Activated CD8-positive, alpha-beta T cell treated with anti-CD3 and anti-CD28 coated beads, Interleukin-2, amount 10 ng/mL, durations not matched to agents 7 days and 5 days (primary cell): ENCODE data around the gene EYS. TPM values are rescaled to one million over a fixed set of nuclear protein-coding genes. Genes with fewer than 3 reads are reported as not detected.

Experiments used
- ATAC-seq: fragments of 150-1000 bp; cut with Tn5 transposase; one replicate; pipeline ENCODE4 v1.10.0; 2021; ENCODE audit warnings: moderate library complexity
- CTCF ChIA-PET: fragments of 350-600 bp; sonication (Branson Sonifier 250); formaldehyde crosslinking; loops from one replicate; lab custom pipeline; 2021; ENCODE audit warnings: antibody characterized with exemption; lab: Charles Lee
- POLR2A ChIA-PET: fragments of 350-600 bp; sonication (Branson Sonifier 250); formaldehyde crosslinking; loops from one replicate; lab custom pipeline; 2021; ENCODE audit warnings: antibody characterized with exemption; lab: Charles Lee
- DNase-seq: peaks from one replicate; pipeline ENCODE4 v3.0.0-alpha.2; 2020
- H3K27ac Mint-ChIP-seq: one replicate; pipeline ENCODE4 v1.8.0; 2021; ENCODE audit warnings: mild to moderate bottlenecking, mixed read lengths
- H3K27me3 Mint-ChIP-seq: one replicate; pipeline ENCODE4 v1.8.0; 2021; ENCODE audit warnings: low read depth, mixed read lengths
- H3K36me3 Mint-ChIP-seq: one replicate; pipeline ENCODE4 v1.8.0; 2021; ENCODE audit warnings: low read depth, mixed read lengths
- H3K4me1 Mint-ChIP-seq: one replicate; pipeline ENCODE4 v1.8.0; 2021; ENCODE audit warnings: low read depth, mixed read lengths
- H3K4me3 Mint-ChIP-seq: one replicate; pipeline ENCODE4 v1.8.0; 2021; ENCODE audit warnings: mild to moderate bottlenecking, mixed read lengths
- H3K9me3 Mint-ChIP-seq: one replicate; pipeline ENCODE4 v1.8.0; 2022; ENCODE audit warnings: mixed read lengths; ENCODE audit not compliant: insufficient read depth
- total RNA-seq, 2 experiments: library from RNA; stranded (reverse); gene quantifications; one replicate each; pipeline ENCODE4 v1.2.3, GENCODE V29; 2021

Gene EYS
- total RNA-seq, 2 experiments from 2014 or later: not detected

GRCh38 chr6:65189236-65189881 lies 517.7 kb downstream of the EYS start:
- H3K4me1 Mint-ChIP-seq: no peaks in the 10 kb centered on the region
- H3K4me3 Mint-ChIP-seq: no peak overlapping the region
- H3K9me3 Mint-ChIP-seq: peaks cover 7% of the 10 kb centered on the region
- no peak overlapping the region for H3K27ac Mint-ChIP-seq
- POLR2A ChIA-PET: no interaction called here
- H3K27me3 Mint-ChIP-seq: no peaks in the 10 kb centered on the region
- no peak for DNase-seq
- CTCF ChIA-PET: no interaction called here
- no peak for ATAC-seq
- H3K36me3 Mint-ChIP-seq: no peaks in the 10 kb centered on the region

GRCh38 chr6:65186826-65187225 lies 520.2 kb downstream of the EYS start:
- POLR2A ChIA-PET: no interaction called here
- Mint-ChIP-seq H3K27ac (no peak overlapping the region), H3K4me1 (no peaks in the 10 kb centered on the region), H3K36me3 (no peaks in the 10 kb centered on the region), H3K4me3 (no peak overlapping the region), H3K27me3 (no peaks in the 10 kb centered on the region), H3K9me3 (no peaks in the 10 kb centered on the region)
- CTCF ChIA-PET: no interaction called here
- ATAC-seq: no peak
- no peak for DNase-seq

DNA sequence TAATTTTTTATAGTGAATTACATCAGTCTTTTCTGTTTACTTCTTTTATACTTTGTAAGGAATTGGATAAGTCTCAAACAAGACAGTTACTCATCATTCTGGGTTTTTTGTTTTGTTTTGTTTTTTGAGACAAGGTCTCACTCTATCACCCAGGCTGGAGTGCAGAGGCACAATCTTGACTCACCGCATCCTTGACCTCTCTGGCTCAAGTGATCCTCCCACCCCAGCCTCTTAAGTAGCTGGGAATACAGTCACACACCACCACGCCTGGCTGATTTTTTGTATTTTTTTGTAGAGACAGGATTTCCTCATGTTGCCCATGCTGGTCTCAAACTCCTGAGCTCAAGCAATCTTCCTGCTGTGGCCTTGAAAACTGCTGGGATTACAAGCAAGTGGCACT lies 524.3 kb downstream of the EYS start:
- no peaks in the 10 kb centered on the region for H3K4me1 Mint-ChIP-seq
- DNase-seq: no peak
- H3K36me3 Mint-ChIP-seq: no peaks in the 10 kb centered on the region
- H3K9me3 Mint-ChIP-seq: peaks cover 9% of the 10 kb centered on the region
- H3K27ac Mint-ChIP-seq: no peak overlapping the region
- ATAC-seq: no peak
- ChIA-PET POLR2A (no interaction called here), CTCF (no interaction called here)
- H3K27me3 Mint-ChIP-seq: no peaks in the 10 kb centered on the region
- H3K4me3 Mint-ChIP-seq: no peak overlapping the region

- ATAC-seq: no peak
- no peaks in the 10 kb centered on the region for H3K36me3 Mint-ChIP-seq
- H3K9me3 Mint-ChIP-seq: no peaks in the 10 kb centered on the region
- no peak overlapping the region for H3K27ac Mint-ChIP-seq
- H3K27me3 Mint-ChIP-seq: no peaks in the 10 kb centered on the region
- no peak for DNase-seq
- CTCF ChIA-PET: no interaction called here
- POLR2A ChIA-PET: no interaction called here
- no peak overlapping the region for H3K4me3 Mint-ChIP-seq
- H3K4me1 Mint-ChIP-seq: no peaks in the 10 kb centered on the region
These were observed 536.8 kb downstream of the EYS start for GRCh38 chr6:65170273-65170672.

- Mint-ChIP-seq H3K9me3 (peaks cover 11% of the 10 kb centered on the region), H3K27me3 (no peaks in the 10 kb centered on the region), H3K4me1 (no peaks in the 10 kb centered on the region), H3K36me3 (no peaks in the 10 kb centered on the region), H3K27ac (no peak overlapping the region), H3K4me3 (no peak overlapping the region)
- ChIA-PET CTCF (no interaction called here), POLR2A (no interaction called here)
- DNase-seq (no peak), ATAC-seq (no peak)
These were observed 545.4 kb downstream of the EYS start for GRCh38 chr6:65161661-65162060.

DNA sequence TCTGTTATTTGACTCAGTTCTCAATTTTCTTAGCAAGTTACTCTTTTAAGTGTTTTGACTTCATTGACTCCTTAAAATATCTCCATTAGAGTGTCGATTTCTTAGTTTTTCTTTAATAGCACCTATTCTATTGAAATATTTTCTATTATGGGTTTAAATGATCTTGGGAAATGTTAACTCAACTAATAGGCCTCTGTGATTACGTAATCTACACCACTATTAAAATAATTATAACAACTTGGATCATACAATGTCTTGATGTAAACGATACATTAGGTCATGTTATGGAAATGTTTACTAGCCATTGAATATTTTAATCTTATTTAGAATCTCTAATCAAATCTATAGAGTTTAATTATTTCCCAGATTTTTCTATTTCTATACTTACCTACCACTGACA lies 550.0 kb downstream of the EYS start:
- no peaks in the 10 kb centered on the region for H3K36me3 Mint-ChIP-seq
- ChIA-PET CTCF (no interaction called here), POLR2A (no interaction called here)
- no peak overlapping the region for H3K27ac Mint-ChIP-seq
- peaks cover 4% of the 10 kb centered on the region for H3K9me3 Mint-ChIP-seq
- H3K27me3 Mint-ChIP-seq: no peaks in the 10 kb centered on the region
- ATAC-seq: no peak
- no peaks in the 10 kb centered on the region for H3K4me1 Mint-ChIP-seq
- H3K4me3 Mint-ChIP-seq: no peak overlapping the region
- DNase-seq: no peak

GRCh38 chr6:65155083-65155482 lies 551.9 kb downstream of the EYS start:
- ChIA-PET POLR2A (no interaction called here), CTCF (no interaction called here)
- ATAC-seq (no peak), DNase-seq (no peak)
- Mint-ChIP-seq H3K4me1 (no peaks in the 10 kb centered on the region), H3K27me3 (no peaks in the 10 kb centered on the region), H3K27ac (no peak overlapping the region), H3K36me3 (no peaks in the 10 kb centered on the region), H3K4me3 (no peak overlapping the region), H3K9me3 (peaks cover 1% of the 10 kb centered on the region)

- ATAC-seq (no peak), DNase-seq (no peak)
- Mint-ChIP-seq H3K27me3 (no peaks in the 10 kb centered on the region), H3K27ac (no peak overlapping the region), H3K4me1 (no peaks in the 10 kb centered on the region), H3K4me3 (no peak overlapping the region), H3K9me3 (no peaks in the 10 kb centered on the region), H3K36me3 (no peaks in the 10 kb centered on the region)
- ChIA-PET POLR2A (no interaction called here), CTCF (no interaction called here)
These were observed 557.2 kb downstream of the EYS start for GRCh38 chr6:65149841-65150240.

- ChIA-PET CTCF (no interaction called here), POLR2A (no interaction called here)
- Mint-ChIP-seq H3K4me3 (no peak overlapping the region), H3K36me3 (no peaks in the 10 kb centered on the region), H3K9me3 (no peaks in the 10 kb centered on the region), H3K4me1 (no peaks in the 10 kb centered on the region), H3K27ac (no peak overlapping the region), H3K27me3 (no peaks in the 10 kb centered on the region)
- DNase-seq (no peak), ATAC-seq (no peak)
These were observed 558.2 kb downstream of the EYS start for GRCh38 chr6:65148839-65149238.

GRCh38 chr6:65135567-65135966 lies 571.5 kb downstream of the EYS start:
- CTCF ChIA-PET: no interaction called here
- no peak for DNase-seq
- no peak overlapping the region for H3K4me3 Mint-ChIP-seq
- peaks cover 12% of the 10 kb centered on the region for H3K9me3 Mint-ChIP-seq
- H3K36me3 Mint-ChIP-seq: no peaks in the 10 kb centered on the region
- no peak overlapping the region for H3K27ac Mint-ChIP-seq
- no peaks in the 10 kb centered on the region for H3K4me1 Mint-ChIP-seq
- H3K27me3 Mint-ChIP-seq: no peaks in the 10 kb centered on the region
- ATAC-seq: no peak
- POLR2A ChIA-PET: no interaction called here

GRCh38 chr6:65126667-65127066 lies 580.4 kb downstream of the EYS start:
- ChIA-PET CTCF (no interaction called here), POLR2A (no interaction called here)
- no peak for ATAC-seq
- Mint-ChIP-seq H3K27me3 (no peaks in the 10 kb centered on the region), H3K36me3 (no peaks in the 10 kb centered on the region), H3K9me3 (peaks cover 4% of the 10 kb centered on the region), H3K4me1 (no peaks in the 10 kb centered on the region), H3K4me3 (no peak overlapping the region), H3K27ac (no peak overlapping the region)
- DNase-seq: no peak

GRCh38 chr6:65123521-65123920 lies 583.5 kb downstream of the EYS start:
- Mint-ChIP-seq H3K4me1 (no peaks in the 10 kb centered on the region), H3K9me3 (peaks cover 4% of the 10 kb centered on the region), H3K27ac (no peak overlapping the region), H3K36me3 (no peaks in the 10 kb centered on the region), H3K27me3 (no peaks in the 10 kb centered on the region), H3K4me3 (no peak overlapping the region)
- POLR2A ChIA-PET: no interaction called here
- no peak for DNase-seq
- ATAC-seq: no peak
- CTCF ChIA-PET: no interaction called here

GRCh38 chr6:65117817-65118409 lies 589.1 kb downstream of the EYS start:
- Mint-ChIP-seq H3K4me3 (no peak overlapping the region), H3K27ac (no peak overlapping the region), H3K36me3 (no peaks in the 10 kb centered on the region), H3K4me1 (no peaks in the 10 kb centered on the region), H3K9me3 (peaks cover 14% of the 10 kb centered on the region), H3K27me3 (no peaks in the 10 kb centered on the region)
- DNase-seq (no peak), ATAC-seq (no peak)
- ChIA-PET CTCF (no interaction called here), POLR2A (no interaction called here)
